GM18505 (cell line): Measurements from ENCODE around the gene GPR180.

Source experiments
- ATAC-seq: cut with Tn5 transposase; IDR thresholded peaks from one replicate; pipeline ENCODE4 v1.9.1; 2021; ENCODE audit not compliant: unreplicated experiment
- POLR2A ChIP-seq: IDR thresholded peaks from 4 replicates; pipeline ENCODE4 v1.6.1; 2011; ENCODE audit warnings: borderline replicate concordance; ENCODE audit not compliant: insufficient read depth, insufficient read length; ENCODE audit errors: extremely low read depth

GPR180 gene

DNA sequence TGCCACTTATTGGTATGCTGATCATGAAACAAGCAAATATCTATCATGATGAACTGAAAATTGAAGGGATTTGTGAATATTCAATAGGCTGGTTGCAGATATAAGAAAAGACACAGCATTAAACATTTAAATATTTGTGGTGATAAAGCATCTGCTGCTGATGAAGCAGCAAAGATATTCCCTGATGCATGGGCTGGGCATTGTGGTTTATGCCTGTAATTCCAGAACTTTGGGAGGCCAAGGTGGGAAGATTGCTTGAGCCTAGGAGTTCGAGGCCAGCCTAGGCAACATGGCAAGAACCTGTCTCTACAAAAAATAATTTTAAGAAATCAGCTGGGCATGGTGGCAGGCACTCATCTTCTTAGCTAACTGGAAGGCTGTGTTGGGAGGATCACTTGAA is 54.5 kb downstream of the GPR180 start:
- TF ChIP-seq POLR2A, result no peak

DNA sequence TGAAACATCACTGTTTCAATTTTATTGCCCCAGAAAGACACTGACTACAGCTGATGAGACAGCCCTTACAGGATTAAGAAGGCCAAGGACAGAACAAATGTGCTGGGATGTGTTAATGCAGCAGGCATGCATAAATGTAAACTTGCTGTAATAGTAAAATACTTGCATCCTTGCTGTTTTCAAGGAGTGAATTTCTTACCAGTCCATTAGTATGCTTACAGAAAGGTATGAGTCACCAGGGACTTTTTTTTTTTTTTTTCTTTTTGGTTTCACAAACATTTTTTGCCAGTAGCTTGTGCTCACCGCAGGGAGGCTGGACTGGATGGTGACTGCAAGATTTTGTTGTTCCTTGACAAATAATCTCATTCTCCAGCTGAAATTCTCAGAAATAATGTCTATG is 55.1 kb downstream of the GPR180 start:
- TF ChIP-seq POLR2A, result no peak
- ATAC-seq, result peak; percentile 89

More for the DNA sequence above, 54.5 kb downstream of the GPR180 start:
- no peak for ATAC-seq

DNA sequence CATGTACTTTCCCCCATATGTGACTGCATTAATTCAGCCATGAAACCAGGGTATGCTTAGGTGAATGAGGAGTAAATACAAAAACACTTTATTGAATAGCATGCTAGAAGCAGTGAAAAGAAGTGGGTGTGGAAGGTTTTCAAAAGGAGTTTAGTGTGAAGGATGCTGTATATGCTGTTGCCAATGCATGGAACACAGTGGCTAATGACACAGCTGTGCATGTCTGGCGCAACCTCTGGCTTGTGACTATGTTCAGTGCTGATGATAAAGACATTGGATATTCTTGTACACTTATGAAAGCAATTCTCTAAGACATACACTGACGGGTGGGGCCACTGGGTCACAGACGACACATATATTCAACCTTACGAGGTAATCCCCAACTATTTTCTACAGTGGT is 55.5 kb downstream of the GPR180 start:
- TF ChIP-seq POLR2A, result no peak
- peak; percentile 13 for ATAC-seq

DNA sequence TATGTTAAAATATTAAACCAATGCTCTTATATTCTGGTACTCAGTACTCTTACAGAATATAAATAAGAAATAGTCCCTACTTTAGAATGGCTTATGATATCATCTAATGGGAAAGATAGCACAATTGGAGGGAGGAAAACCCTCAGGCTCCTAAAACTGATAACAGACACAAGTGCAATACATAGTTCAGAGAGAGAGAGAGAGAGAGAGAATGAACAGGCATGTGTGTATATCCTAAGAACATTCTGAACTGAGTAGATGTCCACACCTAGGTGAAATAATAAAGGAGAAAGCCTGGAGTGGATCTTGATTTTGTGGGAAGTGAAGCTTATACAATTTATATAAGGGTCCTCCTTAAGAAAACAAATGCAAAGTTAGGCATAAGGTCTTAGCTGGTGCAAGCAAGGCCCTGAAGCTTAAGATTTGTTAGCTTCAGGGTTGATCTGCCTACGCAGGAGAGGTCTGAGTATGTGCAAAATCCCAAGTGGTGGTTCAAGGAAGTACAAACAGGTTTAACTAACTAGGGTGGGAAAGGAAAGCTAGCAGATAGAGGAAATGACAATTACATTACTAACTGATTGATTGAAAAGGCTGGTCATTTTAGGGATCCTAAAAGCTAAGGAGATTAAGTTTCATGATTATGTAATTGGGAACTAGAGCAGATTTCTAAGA is 57.4 kb downstream of the GPR180 start:
- no peak for TF ChIP-seq POLR2A
- ATAC-seq, result no peak

DNA sequence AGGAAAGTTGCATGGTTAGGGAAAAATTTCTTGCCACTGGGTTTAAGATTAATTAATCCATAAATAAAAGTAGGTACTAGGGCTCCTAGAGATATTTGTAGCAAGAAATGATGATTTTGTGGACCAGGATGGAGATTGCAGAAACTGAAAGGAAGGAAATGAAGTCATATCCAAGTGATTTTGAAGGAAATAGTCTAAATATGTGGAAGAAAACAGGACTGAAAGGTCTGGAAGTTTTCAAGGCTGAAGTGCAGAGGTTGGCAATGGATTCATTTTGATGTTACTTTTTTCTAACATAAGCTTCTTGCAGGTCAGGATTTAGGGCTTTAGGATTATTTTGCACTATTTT is 57.9 kb downstream of the GPR180 start:
- TF ChIP-seq POLR2A, result no peak
- no peak for ATAC-seq

DNA sequence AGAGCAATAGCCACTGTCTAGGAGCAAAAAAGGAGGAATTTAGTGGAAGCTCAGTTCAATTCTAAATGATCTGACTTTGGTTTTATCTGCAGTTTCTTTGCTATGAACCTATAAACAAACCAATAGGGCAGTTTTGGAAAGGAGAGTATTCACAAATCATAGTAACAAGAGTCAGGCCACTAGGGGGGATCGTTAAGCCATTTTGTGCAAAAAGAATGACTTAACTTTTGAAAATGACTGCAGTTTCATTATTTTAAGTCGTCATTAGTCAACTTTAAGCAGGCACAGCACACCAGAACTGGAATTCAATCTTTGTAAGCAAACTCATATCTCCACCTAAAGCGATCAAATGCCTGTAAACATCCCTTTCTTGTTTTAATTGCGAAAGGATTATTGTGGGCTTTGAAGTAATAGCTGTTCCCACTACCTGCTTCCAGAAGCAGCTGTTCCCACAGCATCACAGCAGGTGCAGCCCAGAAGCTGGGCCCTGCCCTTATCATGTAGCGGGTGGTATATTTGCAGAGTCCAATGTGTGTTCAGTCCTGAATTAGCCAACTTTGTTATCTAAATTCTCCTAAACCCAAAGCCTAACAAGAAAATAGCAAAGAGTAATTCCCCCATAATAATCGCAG is 59.2 kb downstream of the GPR180 start:
- no peak for ATAC-seq
- TF ChIP-seq POLR2A, result no peak

DNA sequence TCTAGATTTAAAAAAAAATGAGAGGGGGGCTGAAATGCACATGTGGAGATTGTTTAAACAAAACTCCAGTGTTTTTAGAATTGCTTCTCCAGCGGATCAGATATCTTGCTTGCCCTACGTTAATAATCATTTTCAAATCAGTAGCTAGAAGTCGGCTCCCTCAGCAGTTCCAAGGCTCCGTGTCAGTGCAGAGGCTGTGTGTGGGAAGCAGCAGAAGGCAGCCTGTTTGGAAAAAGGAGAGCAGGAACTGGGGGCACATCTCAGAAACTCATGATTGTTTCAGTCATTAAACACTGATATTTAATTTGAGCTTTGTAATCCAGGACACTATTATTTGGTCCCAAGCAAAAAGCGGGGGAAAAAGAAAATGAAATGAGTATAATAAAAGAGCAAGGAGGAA is 59.7 kb downstream of the GPR180 start:
- ATAC-seq, result no peak
- TF ChIP-seq POLR2A, result no peak

DNA sequence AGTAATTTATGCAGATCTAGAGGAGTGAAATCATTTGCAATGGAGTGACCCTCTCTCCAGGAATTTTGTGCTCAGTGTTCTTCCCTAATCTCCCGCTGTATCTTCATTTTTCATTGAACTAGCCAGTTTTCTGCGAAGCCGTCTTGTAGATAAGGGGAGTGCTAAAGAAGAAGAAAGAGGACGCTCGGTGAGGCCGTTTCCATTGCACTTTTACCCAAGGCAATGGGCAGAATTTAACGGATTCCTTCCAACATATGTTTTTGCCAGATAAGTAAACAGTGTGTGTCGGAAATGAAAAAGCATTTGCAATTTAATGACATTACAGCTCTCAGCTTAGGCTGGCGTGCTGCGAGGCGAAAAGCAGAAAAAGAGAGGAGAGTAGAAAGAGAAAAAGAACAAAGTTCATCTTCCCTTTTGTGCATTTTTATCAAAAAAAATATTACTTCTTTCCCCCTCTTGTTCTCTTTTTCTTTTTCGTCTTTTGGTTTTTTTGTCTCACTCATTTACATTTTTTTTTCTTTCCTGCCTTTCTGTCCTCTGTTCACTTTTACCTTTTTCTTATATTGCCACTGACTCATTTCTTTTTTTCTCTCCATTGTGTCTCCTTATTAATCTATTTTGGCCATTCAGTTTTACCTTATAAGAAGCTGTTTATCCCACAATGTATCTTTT is 60.8 kb downstream of the GPR180 start:
- no peak for ATAC-seq
- TF ChIP-seq POLR2A, result no peak

DNA sequence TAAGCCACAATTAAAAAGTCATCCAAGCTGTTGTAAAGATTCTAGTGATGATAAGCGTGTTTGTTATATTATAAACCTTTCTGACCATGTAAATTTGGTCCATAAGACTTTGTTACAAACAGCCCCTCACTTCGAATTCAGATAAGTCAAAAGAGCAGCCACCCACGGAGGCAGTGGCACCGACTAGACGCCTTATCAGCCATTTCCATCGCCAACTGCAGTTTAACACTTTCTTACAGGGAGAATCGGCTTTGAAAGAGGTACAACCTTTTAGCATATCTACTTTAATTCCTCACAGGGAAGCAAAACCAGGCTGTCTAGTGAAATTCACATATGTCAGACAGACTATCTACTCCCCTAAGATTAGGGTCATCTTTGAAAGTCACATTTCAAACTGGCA is 63.2 kb downstream of the GPR180 start:
- TF ChIP-seq POLR2A, result no peak
- ATAC-seq, result no peak

DNA sequence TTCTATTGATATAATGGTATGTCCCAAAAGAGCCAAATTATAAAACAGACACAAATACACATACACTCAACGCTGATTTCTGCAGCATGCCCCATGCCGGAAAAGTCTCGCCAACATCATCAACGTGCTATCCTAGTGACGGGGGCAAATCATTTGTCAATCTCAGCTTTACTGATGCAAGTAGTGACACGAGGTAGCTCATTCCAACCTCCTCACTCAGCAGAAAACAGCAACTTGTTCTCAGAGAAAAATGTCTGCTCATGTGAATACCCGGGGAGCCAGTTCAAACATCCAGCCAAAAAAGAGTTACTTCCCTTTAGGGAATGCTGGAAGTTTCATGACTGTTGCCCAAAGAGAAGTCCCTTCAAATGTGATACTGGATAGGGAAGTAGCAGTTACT is 64.4 kb downstream of the GPR180 start:
- no peak for ATAC-seq
- TF ChIP-seq POLR2A, result no peak

DNA sequence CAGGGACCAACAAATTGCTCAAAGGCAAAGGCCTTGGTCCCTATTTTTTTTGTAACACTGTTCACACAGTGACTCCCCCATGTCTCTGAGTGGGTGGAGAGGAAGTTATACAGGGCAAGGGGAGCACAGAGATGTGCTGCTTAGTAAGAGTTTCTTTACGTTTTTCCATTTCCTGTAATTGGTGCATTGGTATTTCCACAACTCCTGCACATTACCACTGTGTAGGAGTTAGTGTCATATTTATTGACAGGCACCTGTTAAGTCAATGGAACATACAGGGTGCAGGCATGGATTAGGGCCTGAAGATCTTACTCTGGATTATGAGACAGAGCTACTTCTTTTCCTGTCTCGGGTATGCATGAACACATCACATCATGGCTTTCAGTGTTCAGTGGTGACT is 65.5 kb downstream of the GPR180 start:
- no peak for TF ChIP-seq POLR2A
- ATAC-seq, result no peak

DNA sequence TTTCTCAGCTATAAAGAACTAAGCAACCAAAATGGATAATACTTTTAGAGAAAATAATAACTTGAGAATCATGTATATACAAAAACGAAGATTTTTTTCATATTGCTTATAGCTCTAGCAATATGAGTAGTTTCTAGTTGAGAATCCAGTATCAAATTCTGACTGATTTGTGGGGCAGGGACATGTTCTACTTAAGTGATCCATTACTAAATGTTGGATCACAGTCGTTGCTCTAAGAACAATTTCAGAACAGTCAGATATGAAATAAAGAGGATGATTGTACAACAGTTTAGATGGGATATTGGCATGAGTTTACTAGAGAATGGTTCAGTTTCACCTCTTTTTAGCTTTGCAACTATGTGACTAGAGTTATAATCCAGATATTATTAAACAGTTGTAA is 70.7 kb downstream of the GPR180 start:
- ATAC-seq, result no peak
- TF ChIP-seq POLR2A, result no peak

DNA sequence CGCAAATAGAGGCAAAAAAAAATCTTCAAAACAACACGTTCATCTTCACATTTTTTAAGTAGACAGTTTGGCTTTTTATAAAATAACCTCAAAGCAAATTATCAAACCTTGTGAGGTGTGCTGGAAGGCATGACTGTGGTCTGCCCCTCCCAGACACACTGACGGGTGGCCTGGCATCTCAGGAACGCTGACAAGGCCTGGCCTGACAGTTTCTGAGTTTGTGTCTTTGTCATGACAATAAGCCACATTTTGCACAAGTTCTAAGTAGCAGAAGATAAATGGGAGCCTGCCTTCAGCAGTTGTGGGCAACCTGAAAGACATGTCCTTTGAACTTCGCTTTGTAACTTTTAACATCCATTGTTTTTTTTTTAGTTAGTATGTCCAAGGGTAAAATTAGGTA is 72.2 kb downstream of the GPR180 start:
- ATAC-seq, result no peak
- no peak for TF ChIP-seq POLR2A
